Measurements from ENCODE around the gene ARPC1B. TPM values are rescaled to one million over a fixed set of nuclear protein-coding genes. Genes with fewer than 3 reads are reported as not detected.
A peak's percentile ranks its signal among the peaks of the same experiment; 100 is the strongest.
"Not testable (repeated sequence)": the region's sequence is repeated elsewhere in the genome, so short reads cannot be mapped to it uniquely, and the experiment has no call there.

Gene ARPC1B
- polyA plus RNA-seq, 1 donor = 73.1 TPM

DNA sequence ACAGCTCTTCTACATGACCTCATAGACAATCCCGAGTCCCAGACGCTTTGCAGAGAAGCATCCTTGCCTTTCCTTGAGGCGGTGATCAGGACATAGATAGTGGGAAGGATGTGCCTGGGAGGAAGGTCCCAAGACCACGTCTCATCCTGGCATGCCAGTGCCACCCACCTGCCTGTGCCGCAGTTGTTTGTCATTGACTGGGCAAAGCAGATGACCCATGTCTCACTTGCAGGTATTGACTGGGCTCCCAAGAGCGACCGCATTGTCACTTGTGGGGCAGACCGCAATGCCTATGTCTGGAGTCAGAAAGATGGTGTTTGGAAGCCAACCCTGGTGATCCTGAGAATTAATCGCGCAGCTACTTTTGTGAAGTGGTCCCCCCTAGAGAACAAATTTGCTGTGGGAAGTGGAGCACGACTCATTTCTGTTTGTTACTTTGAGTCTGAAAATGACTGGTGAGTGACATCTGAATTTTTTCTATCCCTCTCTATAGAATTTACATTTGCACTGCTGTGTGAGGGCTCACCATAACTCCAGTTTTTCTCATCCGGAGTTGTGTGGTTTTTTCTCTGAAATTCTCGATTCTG, 30.4 kb upstream of the ARPC1B start:
- H3K27me3 ChIP-seq (ENCODE audit: control insufficient read depth, insufficient read depth, low read length) = no peaks in the 10 kb centered on the region
- no peak overlapping the region for H3K27ac ChIP-seq (ENCODE audit: low read length)
- DNase-seq = no peak
- WGBS (ENCODE audit: insufficient coverage, low lambda C conversion rate) = 85% methylated on average over 2 of the region's 13 CpGs
- no peak overlapping the region for H3K4me3 ChIP-seq (ENCODE audit: low read length)
- H3K9me3 ChIP-seq (ENCODE audit: control insufficient read depth, low read depth, low read length) = no peaks in the 10 kb centered on the region
- H3K4me1 ChIP-seq (ENCODE audit: control insufficient read depth, insufficient read depth, low read length) = no peaks in the 10 kb centered on the region
- peaks cover 59% of the 10 kb centered on the region for H3K36me3 ChIP-seq (ENCODE audit: control insufficient read depth, insufficient read depth, low read length)

- no CpG with 5 or more reads among the region's 3 CpGs for WGBS (ENCODE audit: insufficient coverage, low lambda C conversion rate)
- not testable (repeated sequence) for DNase-seq
- H3K36me3 ChIP-seq (ENCODE audit: control insufficient read depth, insufficient read depth, low read length) = peaks cover 69% of the 10 kb centered on the region
These were observed 23.9 kb upstream of the ARPC1B start for GRCh38 chr7:99350641-99351040.

DNA sequence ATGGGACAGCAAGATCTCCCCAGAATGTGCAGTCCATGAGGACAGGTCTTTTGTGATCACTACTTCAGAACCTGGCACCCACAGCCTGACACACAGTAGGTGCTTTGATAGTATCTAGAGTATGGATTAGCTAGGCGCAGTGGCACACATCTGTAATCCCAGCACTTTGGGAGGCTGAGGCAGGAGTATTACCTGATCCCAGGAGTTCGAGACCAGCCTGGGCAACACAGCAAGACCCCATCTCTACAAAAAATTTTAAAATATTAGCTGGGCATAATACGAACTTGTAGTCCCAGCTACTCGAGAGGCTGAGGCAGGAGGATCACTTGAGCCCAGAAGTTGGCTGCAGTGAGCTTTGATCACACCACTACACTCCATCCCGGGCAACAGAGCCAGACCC, 22.3 kb upstream of the ARPC1B start:
- peaks cover 72% of the 10 kb centered on the region for H3K36me3 ChIP-seq (ENCODE audit: control insufficient read depth, insufficient read depth, low read length)
- H3K27me3 ChIP-seq (ENCODE audit: control insufficient read depth, insufficient read depth, low read length) = no peaks in the 10 kb centered on the region
- H3K27ac ChIP-seq (ENCODE audit: low read length) = no peak overlapping the region
- H3K9me3 ChIP-seq (ENCODE audit: control insufficient read depth, low read depth, low read length) = no peaks in the 10 kb centered on the region
- DNase-seq = no peak
- H3K4me1 ChIP-seq (ENCODE audit: control insufficient read depth, insufficient read depth, low read length) = no peaks in the 10 kb centered on the region
- no peak overlapping the region for H3K4me3 ChIP-seq (ENCODE audit: low read length)
- no CpG with 5 or more reads among the region's 5 CpGs for WGBS (ENCODE audit: insufficient coverage, low lambda C conversion rate)

More at GRCh38 chr7:99350641-99351040, 23.9 kb upstream of the ARPC1B start:
- not testable (repeated sequence) for H3K4me1 ChIP-seq (ENCODE audit: control insufficient read depth, insufficient read depth, low read length); H3K27me3 ChIP-seq (ENCODE audit: control insufficient read depth, insufficient read depth, low read length); H3K9me3 ChIP-seq (ENCODE audit: control insufficient read depth, low read depth, low read length); H3K27ac ChIP-seq (ENCODE audit: low read length); H3K4me3 ChIP-seq (ENCODE audit: low read length)

DNA sequence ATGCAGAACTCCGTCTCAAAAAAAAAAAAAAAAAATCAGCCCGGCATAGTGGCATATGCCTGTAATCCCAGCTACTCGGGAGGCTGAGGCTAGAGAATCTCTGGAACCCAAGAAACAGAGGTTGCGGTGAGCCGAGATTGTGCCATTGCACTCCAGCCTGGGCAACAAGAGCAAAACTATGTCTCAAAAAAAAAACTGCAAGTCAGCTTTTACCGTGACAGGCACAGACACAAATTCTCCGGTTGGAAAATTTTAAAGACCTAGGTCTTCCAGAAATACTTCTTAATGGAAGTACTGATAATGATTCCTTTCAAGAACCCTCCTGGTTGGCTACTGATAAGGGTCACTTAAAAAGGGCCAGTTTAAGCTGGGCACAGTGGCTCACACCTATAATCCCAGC, 19.4 kb upstream of the ARPC1B start:
- peaks cover 72% of the 10 kb centered on the region for H3K36me3 ChIP-seq (ENCODE audit: control insufficient read depth, insufficient read depth, low read length)
- H3K27me3 ChIP-seq (ENCODE audit: control insufficient read depth, insufficient read depth, low read length) = no peaks in the 10 kb centered on the region
- no peak for DNase-seq
- 100% methylated on average over 2 of the region's 7 CpGs for WGBS (ENCODE audit: insufficient coverage, low lambda C conversion rate)
- no peaks in the 10 kb centered on the region for H3K9me3 ChIP-seq (ENCODE audit: control insufficient read depth, low read depth, low read length)
- no peaks in the 10 kb centered on the region for H3K4me1 ChIP-seq (ENCODE audit: control insufficient read depth, insufficient read depth, low read length)
- H3K4me3 ChIP-seq (ENCODE audit: low read length) = no peak overlapping the region
- no peak overlapping the region for H3K27ac ChIP-seq (ENCODE audit: low read length)

GRCh38 chr7:99357701-99358490, 16.6 kb upstream of the ARPC1B start:
- H3K36me3 ChIP-seq (ENCODE audit: control insufficient read depth, insufficient read depth, low read length) = peaks cover 74% of the 10 kb centered on the region
- no peak overlapping the region for H3K4me3 ChIP-seq (ENCODE audit: low read length)
- DNase-seq = peak in 1 of 2 donors; percentile 15
- no peak overlapping the region for H3K27ac ChIP-seq (ENCODE audit: low read length)
- H3K4me1 ChIP-seq (ENCODE audit: control insufficient read depth, insufficient read depth, low read length) = no peaks in the 10 kb centered on the region
- no CpG with 5 or more reads among the region's 16 CpGs for WGBS (ENCODE audit: insufficient coverage, low lambda C conversion rate)
- no peaks in the 10 kb centered on the region for H3K27me3 ChIP-seq (ENCODE audit: control insufficient read depth, insufficient read depth, low read length)
- no peaks in the 10 kb centered on the region for H3K9me3 ChIP-seq (ENCODE audit: control insufficient read depth, low read depth, low read length)

DNA sequence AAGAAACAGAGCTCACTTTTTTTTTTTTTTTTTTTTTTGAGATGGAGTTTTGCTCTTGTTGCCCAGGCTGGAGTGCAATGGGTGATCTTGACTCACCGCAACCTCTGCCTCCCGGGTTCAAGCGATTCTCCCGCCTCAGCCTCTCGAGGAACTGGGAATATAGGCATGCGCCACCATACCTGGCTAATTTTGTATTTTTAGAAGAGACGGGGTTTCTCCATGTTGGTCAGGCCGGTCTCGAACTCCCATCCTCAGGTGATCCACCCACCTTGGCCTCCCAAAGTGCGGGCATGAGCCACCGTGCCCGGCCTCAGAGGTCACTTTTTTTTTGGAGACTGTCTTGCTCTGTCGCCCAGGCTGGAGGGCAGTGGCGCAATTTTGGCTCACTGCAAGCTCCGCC, 16.0 kb upstream of the ARPC1B start:
- 100% methylated on average over 1 of the region's 15 CpGs for WGBS (ENCODE audit: insufficient coverage, low lambda C conversion rate)
- H3K4me3 ChIP-seq (ENCODE audit: low read length); H3K9me3 ChIP-seq (ENCODE audit: control insufficient read depth, low read depth, low read length); H3K27me3 ChIP-seq (ENCODE audit: control insufficient read depth, insufficient read depth, low read length); H3K4me1 ChIP-seq (ENCODE audit: control insufficient read depth, insufficient read depth, low read length); DNase-seq; H3K27ac ChIP-seq (ENCODE audit: low read length): not testable (repeated sequence)
- H3K36me3 ChIP-seq (ENCODE audit: control insufficient read depth, insufficient read depth, low read length) = peaks cover 79% of the 10 kb centered on the region

- H3K27ac ChIP-seq (ENCODE audit: low read length) = no peak overlapping the region
- no CpG with 5 or more reads among the region's 22 CpGs for WGBS (ENCODE audit: insufficient coverage, low lambda C conversion rate)
- DNase-seq = no peak
These were observed 14.9 kb upstream of the ARPC1B start for GRCh38 chr7:99359465-99360154.

GRCh38 chr7:99362801-99363200, 11.7 kb upstream of the ARPC1B start:
- Histone ChIP-seq H3K4me3 (ENCODE audit: low read length) (no peak overlapping the region), H3K9me3 (ENCODE audit: control insufficient read depth, low read depth, low read length) (no peaks in the 10 kb centered on the region), H3K27me3 (ENCODE audit: control insufficient read depth, insufficient read depth, low read length) (no peaks in the 10 kb centered on the region), H3K4me1 (ENCODE audit: control insufficient read depth, insufficient read depth, low read length) (no peaks in the 10 kb centered on the region), H3K36me3 (ENCODE audit: control insufficient read depth, insufficient read depth, low read length) (peaks cover 83% of the 10 kb centered on the region), H3K27ac (ENCODE audit: low read length) (no peak overlapping the region)
- no peak for DNase-seq
- WGBS (ENCODE audit: insufficient coverage, low lambda C conversion rate) = no CpG with 5 or more reads among the region's 3 CpGs

More at GRCh38 chr7:99359465-99360154, 14.9 kb upstream of the ARPC1B start:
- H3K27me3 ChIP-seq (ENCODE audit: control insufficient read depth, insufficient read depth, low read length) = no peaks in the 10 kb centered on the region
- no peaks in the 10 kb centered on the region for H3K4me1 ChIP-seq (ENCODE audit: control insufficient read depth, insufficient read depth, low read length)
- H3K4me3 ChIP-seq (ENCODE audit: low read length) = no peak overlapping the region
- H3K36me3 ChIP-seq (ENCODE audit: control insufficient read depth, insufficient read depth, low read length) = peaks cover 78% of the 10 kb centered on the region
- H3K9me3 ChIP-seq (ENCODE audit: control insufficient read depth, low read depth, low read length) = no peaks in the 10 kb centered on the region

DNA sequence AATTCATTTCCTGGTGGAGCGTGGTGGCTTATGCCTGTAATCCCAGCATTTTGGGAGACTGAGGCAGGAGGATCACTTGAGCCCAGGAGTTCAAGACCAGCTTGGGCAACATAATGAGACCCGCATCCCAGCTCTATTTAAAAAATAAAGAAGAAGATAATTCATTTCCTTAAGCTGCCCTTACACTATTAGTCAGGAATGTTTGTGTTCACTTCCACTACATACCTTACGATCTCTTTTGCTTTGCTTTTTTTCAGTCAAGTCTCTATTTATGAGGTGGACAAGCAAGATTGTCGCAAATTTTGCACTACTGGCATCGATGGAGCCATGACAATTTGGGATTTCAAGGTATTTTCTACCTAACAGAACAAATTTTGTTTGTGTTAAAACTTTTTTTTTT, 11.2 kb upstream of the ARPC1B start:
- Histone ChIP-seq H3K36me3 (ENCODE audit: control insufficient read depth, insufficient read depth, low read length) (peaks cover 78% of the 10 kb centered on the region), H3K9me3 (ENCODE audit: control insufficient read depth, low read depth, low read length) (no peaks in the 10 kb centered on the region), H3K4me1 (ENCODE audit: control insufficient read depth, insufficient read depth, low read length) (no peaks in the 10 kb centered on the region), H3K4me3 (ENCODE audit: low read length) (no peak overlapping the region), H3K27me3 (ENCODE audit: control insufficient read depth, insufficient read depth, low read length) (no peaks in the 10 kb centered on the region), H3K27ac (ENCODE audit: low read length) (no peak overlapping the region)
- WGBS (ENCODE audit: insufficient coverage, low lambda C conversion rate) = 100% methylated on average over 3 of the region's 5 CpGs
- no peak for DNase-seq

- 80% methylated on average over 1 of the region's 17 CpGs for WGBS (ENCODE audit: insufficient coverage, low lambda C conversion rate)
- H3K4me1 ChIP-seq (ENCODE audit: control insufficient read depth, insufficient read depth, low read length) = no peaks in the 10 kb centered on the region
- no peak overlapping the region for H3K4me3 ChIP-seq (ENCODE audit: low read length)
- peaks cover 67% of the 10 kb centered on the region for H3K36me3 ChIP-seq (ENCODE audit: control insufficient read depth, insufficient read depth, low read length)
- no peak overlapping the region for H3K27ac ChIP-seq (ENCODE audit: low read length)
- no peaks in the 10 kb centered on the region for H3K9me3 ChIP-seq (ENCODE audit: control insufficient read depth, low read depth, low read length)
- H3K27me3 ChIP-seq (ENCODE audit: control insufficient read depth, insufficient read depth, low read length) = no peaks in the 10 kb centered on the region
- peak in 1 of 2 donors; percentile 47 for DNase-seq
These were observed 9.0 kb upstream of the ARPC1B start for GRCh38 chr7:99365318-99366141.

Measured in large intestine (tissue), 3 donors.